ENCODE results near the gene VSTM4. TPM values are rescaled to one million over a fixed set of nuclear protein-coding genes. Genes with fewer than 3 reads are reported as not detected.

Gene VSTM4
- polyA plus RNA-seq, 1 of the 3 experiments (the other 2 are of a cell fraction) = 0.39 TPM

DNA sequence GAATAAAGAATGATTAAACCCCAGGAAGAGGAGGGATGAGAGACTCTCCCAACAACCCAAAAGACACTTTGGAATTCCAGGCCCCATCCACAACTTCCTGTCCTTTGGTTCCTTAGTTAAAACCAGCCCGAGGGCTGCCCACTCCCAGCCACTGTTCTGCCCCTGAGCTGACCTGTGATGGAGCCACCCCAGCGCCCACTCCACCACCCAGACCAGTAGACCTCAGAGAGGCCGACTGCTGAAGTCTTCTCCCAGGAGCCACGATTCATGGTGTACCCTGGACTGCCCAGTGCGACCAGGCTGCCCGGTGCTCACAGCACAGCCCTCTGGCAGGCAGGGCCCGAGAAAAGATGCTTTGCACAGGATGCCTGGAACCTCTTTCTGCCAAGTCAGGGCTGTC lies 6.7 kb downstream of the VSTM4 start:
- no peak for DNase-seq
- H3K4me1 ChIP-seq (ENCODE audit: control insufficient read depth in 1 of 2, insufficient read depth in 2 of 2, low read depth in 1 of 2, low read length in 1 of 2) = peaks cover 0 to 26% of the 10 kb centered on the region in 2 experiments; a peak in 1 of 4 replicates
- H3K27me3 ChIP-seq (ENCODE audit: insufficient read depth) = no peaks in the 10 kb centered on the region
- no peaks in the 10 kb centered on the region for H3K36me3 ChIP-seq (replicated peaks in 1 of 2; ENCODE audit: control insufficient read depth in 1 of 2, insufficient read depth in 2 of 2, low read length in 1 of 2)
- H3K27ac ChIP-seq (ENCODE audit: low read depth in 2 of 2, low read length in 1 of 2) = no peak overlapping the region
- no peak overlapping the region for H3K4me3 ChIP-seq (ENCODE audit: low read depth in 2 of 2, low read length in 1 of 2)
- ChIA-PET CTCF (no interaction called here), POLR2A (no interaction called here)
- H3F3A ChIP-seq (replicated peaks; ENCODE audit: insufficient read depth) = no peaks in the 10 kb centered on the region
- H3K79me2 ChIP-seq (ENCODE audit: insufficient read depth) = no peaks in the 10 kb centered on the region
- WGBS (ENCODE audit: low lambda C conversion rate) = 33% methylated on average over 1 of the region's 7 CpGs
- H3K9me2 ChIP-seq = no peaks in the 10 kb centered on the region
- no peaks in the 10 kb centered on the region for H3K9me3 ChIP-seq
- no peaks in the 10 kb centered on the region for H4K20me1 ChIP-seq (ENCODE audit: insufficient read depth)
- H3K9ac ChIP-seq = no peak overlapping the region
- H2AFZ ChIP-seq (ENCODE audit: low read depth) = no peak overlapping the region
- no peak overlapping the region for H3K4me2 ChIP-seq
- TF ChIP-seq EZH2phosphoT487 (IDR thresholded peaks at IDR 0.05; ENCODE audit: borderline replicate concordance, low read depth) = no peak
- TF ChIP-seq, protein P1, sequence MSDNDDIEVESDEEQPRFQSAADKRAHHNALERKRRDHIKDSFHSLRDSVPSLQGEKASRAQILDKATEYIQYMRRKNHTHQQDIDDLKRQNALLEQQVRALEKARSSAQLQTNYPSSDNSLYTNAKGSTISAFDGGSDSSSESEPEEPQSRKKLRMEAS (IDR thresholded peaks at IDR 0.05; ENCODE audit: low read depth) = no peak
- TF ChIP-seq FOXJ3 (CRISPR knock-in tag; IDR thresholded peaks at IDR 0.05) = no peak
- no peak for TF ChIP-seq TEAD4 (IDR thresholded peaks at IDR 0.05; ENCODE audit: borderline replicate concordance, insufficient read depth)
- no peak for TF ChIP-seq ELF1 (IDR thresholded peaks at IDR 0.05)
- TF ChIP-seq TAF1 (IDR thresholded peaks at IDR 0.05; ENCODE audit: borderline replicate concordance, low read depth, low read length) = no peak
- TF ChIP-seq, protein P2, sequence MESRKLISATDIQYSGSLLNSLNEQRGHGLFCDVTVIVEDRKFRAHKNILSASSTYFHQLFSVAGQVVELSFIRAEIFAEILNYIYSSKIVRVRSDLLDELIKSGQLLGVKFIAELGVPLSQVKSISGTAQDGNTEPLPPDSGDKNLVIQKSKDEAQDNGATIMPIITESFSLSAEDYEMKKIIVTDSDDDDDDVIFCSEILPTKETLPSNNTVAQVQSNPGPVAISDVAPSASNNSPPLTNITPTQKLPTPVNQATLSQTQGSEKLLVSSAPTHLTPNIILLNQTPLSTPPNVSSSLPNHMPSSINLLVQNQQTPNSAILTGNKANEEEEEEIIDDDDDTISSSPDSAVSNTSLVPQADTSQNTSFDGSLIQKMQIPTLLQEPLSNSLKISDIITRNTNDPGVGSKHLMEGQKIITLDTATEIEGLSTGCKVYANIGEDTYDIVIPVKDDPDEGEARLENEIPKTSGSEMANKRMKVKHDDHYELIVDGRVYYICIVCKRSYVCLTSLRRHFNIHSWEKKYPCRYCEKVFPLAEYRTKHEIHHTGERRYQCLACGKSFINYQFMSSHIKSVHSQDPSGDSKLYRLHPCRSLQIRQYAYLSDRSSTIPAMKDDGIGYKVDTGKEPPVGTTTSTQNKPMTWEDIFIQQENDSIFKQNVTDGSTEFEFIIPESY (IDR thresholded peaks at IDR 0.05; ENCODE audit: borderline replicate concordance, low read depth) = no peak
- no peak for TF ChIP-seq POLR2AphosphoS5 (IDR thresholded peaks at IDR 0.05; ENCODE audit: low read depth, low read length)
- TF ChIP-seq, protein P3, sequence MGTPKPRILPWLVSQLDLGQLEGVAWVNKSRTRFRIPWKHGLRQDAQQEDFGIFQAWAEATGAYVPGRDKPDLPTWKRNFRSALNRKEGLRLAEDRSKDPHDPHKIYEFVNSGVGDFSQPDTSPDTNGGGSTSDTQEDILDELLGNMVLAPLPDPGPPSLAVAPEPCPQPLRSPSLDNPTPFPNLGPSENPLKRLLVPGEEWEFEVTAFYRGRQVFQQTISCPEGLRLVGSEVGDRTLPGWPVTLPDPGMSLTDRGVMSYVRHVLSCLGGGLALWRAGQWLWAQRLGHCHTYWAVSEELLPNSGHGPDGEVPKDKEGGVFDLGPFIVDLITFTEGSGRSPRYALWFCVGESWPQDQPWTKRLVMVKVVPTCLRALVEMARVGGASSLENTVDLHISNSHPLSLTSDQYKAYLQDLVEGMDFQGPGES (IDR thresholded peaks at IDR 0.05; ENCODE audit: low read depth, low read length) = no peak
- TF ChIP-seq, protein P4, sequence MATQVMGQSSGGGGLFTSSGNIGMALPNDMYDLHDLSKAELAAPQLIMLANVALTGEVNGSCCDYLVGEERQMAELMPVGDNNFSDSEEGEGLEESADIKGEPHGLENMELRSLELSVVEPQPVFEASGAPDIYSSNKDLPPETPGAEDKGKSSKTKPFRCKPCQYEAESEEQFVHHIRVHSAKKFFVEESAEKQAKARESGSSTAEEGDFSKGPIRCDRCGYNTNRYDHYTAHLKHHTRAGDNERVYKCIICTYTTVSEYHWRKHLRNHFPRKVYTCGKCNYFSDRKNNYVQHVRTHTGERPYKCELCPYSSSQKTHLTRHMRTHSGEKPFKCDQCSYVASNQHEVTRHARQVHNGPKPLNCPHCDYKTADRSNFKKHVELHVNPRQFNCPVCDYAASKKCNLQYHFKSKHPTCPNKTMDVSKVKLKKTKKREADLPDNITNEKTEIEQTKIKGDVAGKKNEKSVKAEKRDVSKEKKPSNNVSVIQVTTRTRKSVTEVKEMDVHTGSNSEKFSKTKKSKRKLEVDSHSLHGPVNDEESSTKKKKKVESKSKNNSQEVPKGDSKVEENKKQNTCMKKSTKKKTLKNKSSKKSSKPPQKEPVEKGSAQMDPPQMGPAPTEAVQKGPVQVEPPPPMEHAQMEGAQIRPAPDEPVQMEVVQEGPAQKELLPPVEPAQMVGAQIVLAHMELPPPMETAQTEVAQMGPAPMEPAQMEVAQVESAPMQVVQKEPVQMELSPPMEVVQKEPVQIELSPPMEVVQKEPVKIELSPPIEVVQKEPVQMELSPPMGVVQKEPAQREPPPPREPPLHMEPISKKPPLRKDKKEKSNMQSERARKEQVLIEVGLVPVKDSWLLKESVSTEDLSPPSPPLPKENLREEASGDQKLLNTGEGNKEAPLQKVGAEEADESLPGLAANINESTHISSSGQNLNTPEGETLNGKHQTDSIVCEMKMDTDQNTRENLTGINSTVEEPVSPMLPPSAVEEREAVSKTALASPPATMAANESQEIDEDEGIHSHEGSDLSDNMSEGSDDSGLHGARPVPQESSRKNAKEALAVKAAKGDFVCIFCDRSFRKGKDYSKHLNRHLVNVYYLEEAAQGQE (IDR thresholded peaks at IDR 0.05; ENCODE audit: low read depth, low read length) = no peak
- TF ChIP-seq, protein P5, sequence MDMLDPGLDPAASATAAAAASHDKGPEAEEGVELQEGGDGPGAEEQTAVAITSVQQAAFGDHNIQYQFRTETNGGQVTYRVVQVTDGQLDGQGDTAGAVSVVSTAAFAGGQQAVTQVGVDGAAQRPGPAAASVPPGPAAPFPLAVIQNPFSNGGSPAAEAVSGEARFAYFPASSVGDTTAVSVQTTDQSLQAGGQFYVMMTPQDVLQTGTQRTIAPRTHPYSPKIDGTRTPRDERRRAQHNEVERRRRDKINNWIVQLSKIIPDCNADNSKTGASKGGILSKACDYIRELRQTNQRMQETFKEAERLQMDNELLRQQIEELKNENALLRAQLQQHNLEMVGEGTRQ (IDR thresholded peaks at IDR 0.05; ENCODE audit: borderline replicate concordance, low read depth, low read length) = no peak
- no peak for TF ChIP-seq FOXM1 (IDR thresholded peaks at IDR 0.05; ENCODE audit: low read depth)
